Thyroid gland (tissue), 4 donors: ENCODE data around the gene GABRA6. TPM values are rescaled to one million over a fixed set of nuclear protein-coding genes. Genes with fewer than 3 reads are reported as not detected.

ENCODE experiments used
- DNase-seq, 2 donors: peaks; one replicate each; pipeline ENCODE4 v3.0.0-alpha.2; 2019
- H3K27ac ChIP-seq, 3 donors: fragments of 200-600 bp; sonication (generic); 1 replicate in 2 of 3; 2 replicates in 1 of 3; pipeline ENCODE4 v1.5.1; 2016 to 2019; ENCODE audit warnings: mild to moderate bottlenecking in 1 of 3, moderate library complexity in 1 of 3
- H3K27me3 ChIP-seq: fragments of 200-600 bp; sonication (generic); one replicate; pipeline ENCODE4 v1.5.1; 2019
- H3K36me3 ChIP-seq, 2 donors: fragments of 200-600 bp; sonication (generic); one replicate each; pipeline ENCODE4 v1.5.1; 2016 to 2019
- H3K4me1 ChIP-seq, 2 donors: fragments of 200-600 bp; sonication (generic); one replicate each; pipeline ENCODE4 v1.5.1; 2017 to 2019
- H3K4me3 ChIP-seq, 3 donors: fragments of 200-600 bp; sonication (generic); replicated peaks in 1 of 3; 1 replicate in 2 of 3; 2 replicates in 1 of 3; pipeline ENCODE4 v1.5.1; 2016; ENCODE audit warnings: mild to moderate bottlenecking in 1 of 3
- H3K9me3 ChIP-seq: fragments of 200-600 bp; sonication (generic); one replicate; pipeline ENCODE4 v1.5.1; 2017
- CTCF ChIP-seq, 6 experiments: fragments of 200-600 bp in 3 of 6; fragments of 450-650 bp in 3 of 6; sonication (generic) in 3 of 6; IDR thresholded peaks; one replicate each; pipeline ENCODE4 v1.5.1; 2016 to 2019; ENCODE audit warnings: antibody characterized with exemption in 6 of 6, mild to moderate bottlenecking in 2 of 6, inconsistent platforms in 1 of 6, moderate library complexity in 1 of 6
- POLR2A ChIP-seq, 2 donors: fragments of 450-650 bp; IDR thresholded peaks; one replicate each; pipeline ENCODE4 v1.6.1; 2017; ENCODE audit warnings: antibody characterized with exemption in 2 of 2, mild to moderate bottlenecking in 2 of 2, moderate library complexity in 1 of 2
- WGBS, 2 donors: methylation state at CpG; one replicate each; pipeline ENCODE4 v1.1.5; 2017; 5-methylcytosine and 5-hydroxymethylcytosine counted together
- intact Hi-C: fragments of 100-400 bp; cut with DNase I; formaldehyde crosslinking; loops from one replicate; pipeline ENCODE4 v1.15.1; 2023
- total RNA-seq, 4 donors: library from RNA; depleted of rRNA; stranded (reverse); fragments of >200 nt; gene quantifications; one replicate each; pipeline ENCODE4 v1.2.3, GENCODE V29; 2016

The GABRA6 gene
- total RNA-seq, 4 donors from 2014 or later, result not detected

- H3K9me3 ChIP-seq, result no peaks in the 10 kb centered on the region
- TF ChIP-seq POLR2A (IDR thresholded peaks at IDR 0.05) (no peak), CTCF (IDR thresholded peaks at IDR 0.05) (no peak)
- intact Hi-C loops, result no loop called here
- WGBS, 2 donors, result 67 to 78% methylated on average over 6 to 7 of the region's 7 CpGs
- H3K36me3 ChIP-seq, result no peaks in the 10 kb centered on the region
- no peak overlapping the region for H3K4me3 ChIP-seq
- no peak for DNase-seq
- no peak overlapping the region for H3K27ac ChIP-seq
- no peaks in the 10 kb centered on the region for H3K4me1 ChIP-seq
- no peaks in the 10 kb centered on the region for H3K27me3 ChIP-seq
Observed at GRCh38 chr5:161691911-161692310, 6.4 kb downstream of the GABRA6 start.

- Histone ChIP-seq H3K4me1 (no peaks in the 10 kb centered on the region), H3K9me3 (no peaks in the 10 kb centered on the region), H3K27ac (no peak overlapping the region), H3K36me3 (no peaks in the 10 kb centered on the region), H3K27me3 (no peaks in the 10 kb centered on the region), H3K4me3 (no peak overlapping the region)
- WGBS, 2 donors, result 73 to 74% methylated on average over 4 of the region's 4 CpGs
- no peak for DNase-seq
- TF ChIP-seq POLR2A (IDR thresholded peaks at IDR 0.05), result no peak
- TF ChIP-seq CTCF (IDR thresholded peaks at IDR 0.05), result no peak
- intact Hi-C loops, result no loop called here
Observed at GRCh38 chr5:161697001-161697400, 11.5 kb downstream of the GABRA6 start.

GRCh38 chr5:161700065-161700464 is 14.5 kb downstream of the GABRA6 start:
- TF ChIP-seq CTCF (IDR thresholded peaks at IDR 0.05) (no peak), POLR2A (IDR thresholded peaks at IDR 0.05) (no peak)
- Histone ChIP-seq H3K4me3 (no peak overlapping the region), H3K27ac (no peak overlapping the region), H3K4me1 (no peaks in the 10 kb centered on the region), H3K9me3 (no peaks in the 10 kb centered on the region), H3K27me3 (no peaks in the 10 kb centered on the region), H3K36me3 (no peaks in the 10 kb centered on the region)
- intact Hi-C loops, result no loop called here
- whole genome bisulfite sequencing, 2 donors, result 75 to 83% methylated on average over 4 of the region's 4 CpGs
- DNase-seq, result no peak

GRCh38 chr5:161703528-161703927 is 18.0 kb downstream of the GABRA6 start:
- TF ChIP-seq CTCF (IDR thresholded peaks at IDR 0.05) (no peak), POLR2A (IDR thresholded peaks at IDR 0.05) (no peak)
- Histone ChIP-seq H3K27ac (no peak overlapping the region), H3K36me3 (no peaks in the 10 kb centered on the region), H3K4me1 (no peaks in the 10 kb centered on the region), H3K4me3 (no peak overlapping the region), H3K9me3 (no peaks in the 10 kb centered on the region), H3K27me3 (no peaks in the 10 kb centered on the region)
- DNase-seq, result no peak
- intact Hi-C loops, result no loop called here
- WGBS, 2 donors, result 82 to 92% methylated on average over 2 of the region's 2 CpGs

- WGBS, 2 donors, result 58 to 64% methylated on average over 1 of the region's 1 CpG
Observed at GRCh38 chr5:161707382-161707781, 21.9 kb downstream of the GABRA6 start.

More at GRCh38 chr5:161707382-161707781, 21.9 kb downstream of the GABRA6 start:
- no peak for TF ChIP-seq CTCF (IDR thresholded peaks at IDR 0.05)
- no peak for TF ChIP-seq POLR2A (IDR thresholded peaks at IDR 0.05)
- intact Hi-C loops, result no loop called here
- DNase-seq, result no peak
- Histone ChIP-seq H3K9me3 (no peaks in the 10 kb centered on the region), H3K36me3 (no peaks in the 10 kb centered on the region), H3K27me3 (no peaks in the 10 kb centered on the region), H3K4me3 (no peak overlapping the region), H3K27ac (no peak overlapping the region), H3K4me1 (no peaks in the 10 kb centered on the region)
